Amniotic epithelial cell (primary cell): Measurements from ENCODE around the gene COL27A1.
"Not testable (repeated sequence)": the region's sequence is repeated elsewhere in the genome, so short reads cannot be mapped to it uniquely, and the experiment has no call there.

Experiments used
- DNase-seq: peaks from one replicate; pipeline ENCODE4 v3.0.0-alpha.2; 2010; ENCODE audit warnings: low read depth

Gene COL27A1

GRCh38 chr9:114123031-114123977, 32.0 kb upstream of the COL27A1 start:
- DNase-seq = no peak

- no peak for DNase-seq
Measured at GRCh38 chr9:114124138-114124537, 31.2 kb upstream of the COL27A1 start.

DNA sequence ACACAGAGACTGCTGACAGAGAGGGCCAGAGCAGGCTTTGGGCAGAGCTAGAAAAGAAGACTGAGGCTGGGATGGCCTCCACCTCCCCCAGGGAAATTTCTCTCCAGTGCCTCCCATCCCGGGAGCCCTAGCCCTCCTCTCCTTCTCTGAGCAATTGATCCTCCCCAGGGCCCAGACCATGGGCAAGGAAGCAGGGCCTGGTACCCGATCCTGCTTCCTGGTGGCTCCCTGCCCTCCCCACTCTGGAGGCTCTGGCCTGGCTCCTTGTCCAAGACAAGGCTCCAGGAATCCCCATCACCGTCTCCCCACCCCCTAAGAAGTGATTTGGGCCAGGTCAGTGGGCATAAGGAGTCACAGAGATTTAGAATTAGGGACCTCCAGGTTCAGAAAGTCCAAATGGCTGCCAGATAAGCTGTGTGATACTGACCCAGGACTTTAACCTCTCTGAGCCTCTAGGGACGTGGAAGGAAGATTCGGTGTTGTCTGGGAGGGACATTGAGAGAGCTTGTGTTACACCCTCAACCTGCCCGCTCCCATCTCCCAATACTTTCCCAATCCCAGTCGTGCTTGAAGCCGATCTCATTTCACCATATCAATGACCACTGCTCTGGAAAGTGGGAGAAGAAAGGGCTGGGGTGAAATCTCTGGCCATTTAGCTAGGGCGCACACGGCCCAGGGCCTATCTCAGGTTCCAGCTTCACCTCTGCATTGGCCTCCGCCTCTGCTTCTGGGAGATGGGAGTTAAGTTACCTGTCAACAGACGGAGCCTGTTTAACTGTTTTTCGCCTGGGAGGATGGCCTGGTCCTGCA, 30.5 kb upstream of the COL27A1 start:
- no peak for DNase-seq

GRCh38 chr9:114125476-114126013, 29.8 kb upstream of the COL27A1 start:
- no peak for DNase-seq

DNA sequence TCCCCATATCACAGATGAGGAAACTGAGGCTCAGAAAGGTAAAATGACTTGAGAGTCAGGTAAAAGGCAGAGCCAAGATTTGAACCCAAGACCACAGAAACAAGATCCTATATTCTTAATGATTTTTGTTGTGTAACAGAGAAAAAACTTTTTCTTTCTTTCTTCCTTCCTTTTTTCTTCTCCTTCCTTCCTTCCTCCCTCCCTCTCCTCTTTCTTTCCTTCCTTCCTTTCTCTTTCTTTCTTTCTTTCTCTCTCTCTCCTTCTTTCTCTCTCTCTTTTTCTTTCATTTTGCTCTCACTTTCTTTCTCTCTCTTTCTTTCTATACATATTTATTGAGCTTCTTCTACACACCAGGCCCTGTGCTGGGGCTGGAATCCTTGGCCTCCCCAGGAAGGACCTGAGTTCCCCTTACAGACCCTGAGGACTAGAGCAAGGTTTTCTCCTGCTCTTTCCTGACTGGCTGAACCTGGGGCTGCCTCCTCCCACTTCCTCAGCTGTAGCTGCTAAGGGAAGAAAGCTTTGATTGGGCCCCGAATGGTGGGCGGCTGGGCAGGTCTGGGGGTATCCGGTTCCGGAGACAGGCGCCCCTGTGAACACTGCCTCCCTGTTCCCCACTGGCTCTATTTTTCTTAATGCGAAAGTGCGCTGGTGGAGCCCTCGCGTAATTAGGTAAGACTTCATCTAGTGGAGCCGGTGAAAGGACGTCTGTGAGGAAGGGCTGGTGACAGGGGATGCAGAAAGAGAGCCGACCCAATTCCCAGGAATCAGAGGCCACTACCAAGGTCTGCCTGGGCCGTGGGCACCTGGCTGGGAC, 28.9 kb upstream of the COL27A1 start:
- DNase-seq = no peak

- DNase-seq = not testable (repeated sequence)
Measured at GRCh38 chr9:114128759-114129158, 26.6 kb upstream of the COL27A1 start.

DNA sequence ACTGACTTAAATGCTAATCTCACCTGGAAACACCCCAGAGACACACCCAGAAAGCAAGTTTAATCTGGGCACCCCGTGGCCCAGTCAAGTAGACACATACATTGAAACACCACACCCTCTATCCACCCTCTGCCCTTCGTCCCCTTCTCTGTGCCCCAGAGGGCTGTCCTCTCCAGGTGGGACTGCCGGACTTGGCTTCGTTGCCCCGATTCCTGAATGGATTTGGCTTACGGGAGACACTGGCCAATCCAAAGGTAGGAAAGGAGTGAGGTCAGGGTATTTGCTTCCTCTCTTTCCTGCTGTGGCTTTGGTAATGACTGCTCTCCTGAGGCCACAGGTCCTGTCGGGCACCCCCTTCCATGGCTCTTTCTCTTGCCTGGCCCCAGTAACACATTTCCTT, 25.2 kb upstream of the COL27A1 start:
- no peak for DNase-seq

- DNase-seq = no peak
Measured at GRCh38 chr9:114130624-114131277, 24.6 kb upstream of the COL27A1 start.

GRCh38 chr9:114131808-114132549, 23.4 kb upstream of the COL27A1 start:
- DNase-seq = no peak

DNA sequence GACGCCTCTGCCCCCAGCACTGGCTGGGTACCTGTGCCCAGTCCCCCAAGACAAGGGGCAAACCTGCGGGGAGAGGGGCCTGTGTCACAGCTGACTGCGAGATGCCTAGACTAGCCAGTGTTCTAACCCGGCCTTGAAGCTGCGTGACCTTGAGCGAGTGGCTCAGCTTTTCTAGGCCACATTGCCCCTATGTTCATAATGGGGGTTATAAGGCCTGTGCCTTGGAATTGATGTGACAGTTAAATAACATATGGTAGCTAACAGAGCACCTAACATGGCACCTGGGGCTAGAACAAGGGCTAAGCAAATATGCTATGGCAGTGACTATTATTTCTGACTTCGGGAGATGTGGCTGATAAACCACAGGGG, 22.8 kb upstream of the COL27A1 start:
- no peak for DNase-seq

- no peak for DNase-seq
Measured at GRCh38 chr9:114134827-114135396, 20.4 kb upstream of the COL27A1 start.

DNA sequence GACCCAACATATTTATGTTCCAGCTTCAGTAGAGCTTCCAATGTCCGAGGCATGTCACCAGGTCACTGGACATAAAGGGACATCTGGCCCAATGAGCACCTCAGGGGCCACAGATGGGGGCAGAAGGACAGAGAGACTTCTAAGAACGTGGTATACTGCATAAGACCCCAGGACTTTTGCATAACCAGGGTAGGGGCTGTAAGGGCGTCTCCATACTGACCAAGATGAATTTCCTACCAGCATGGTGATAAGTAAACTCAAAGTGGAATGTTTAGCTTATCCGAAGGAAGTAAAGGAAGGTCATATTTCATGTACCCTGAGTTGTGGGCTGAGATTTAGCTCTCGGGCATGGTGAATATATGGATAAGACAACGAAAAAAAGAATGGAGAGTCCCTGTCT, 17.5 kb upstream of the COL27A1 start:
- DNase-seq = no peak

GRCh38 chr9:114138552-114138971, 16.8 kb upstream of the COL27A1 start:
- DNase-seq = peak; percentile 86

DNA sequence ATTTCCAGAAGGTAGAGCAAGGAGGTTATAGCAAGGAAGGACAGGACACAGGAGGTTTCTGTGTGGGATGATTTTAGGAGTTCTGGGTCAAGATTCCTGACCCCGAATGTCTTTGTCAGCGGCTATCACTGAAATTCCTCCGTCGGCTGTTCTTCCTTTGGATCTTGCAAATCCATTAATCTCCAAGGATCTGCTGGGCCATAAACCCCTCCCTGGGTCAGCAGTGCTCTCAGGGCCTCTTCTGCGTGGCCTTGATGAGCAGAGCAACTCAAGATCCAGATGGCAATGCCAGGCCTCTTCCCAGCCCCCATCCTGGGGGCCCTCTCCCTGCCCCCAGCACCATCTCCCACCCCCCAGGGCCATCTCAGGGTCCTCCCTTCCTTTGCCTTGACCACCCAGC, 16.3 kb upstream of the COL27A1 start:
- DNase-seq = peak; percentile 26

GRCh38 chr9:114140401-114140800, 14.9 kb upstream of the COL27A1 start:
- no peak for DNase-seq

DNA sequence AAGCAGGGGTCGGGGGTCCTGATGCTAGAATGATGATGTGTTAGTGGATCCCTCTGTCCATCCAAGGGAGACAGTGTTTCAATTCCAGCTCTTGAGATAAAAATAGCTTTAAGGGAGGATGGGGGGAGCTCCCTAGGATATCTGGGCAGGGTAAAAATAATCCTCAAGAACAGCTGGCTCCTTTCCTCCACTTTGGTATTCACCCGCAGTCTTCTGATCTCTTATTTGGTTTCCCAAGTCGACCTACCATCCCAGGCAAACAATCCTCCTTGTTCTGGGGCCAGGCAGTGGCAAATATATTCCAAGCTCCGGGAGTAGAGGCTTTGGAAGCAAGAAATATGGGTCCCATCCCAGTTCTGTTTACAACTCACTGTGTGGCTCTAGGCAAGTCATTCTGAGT, 14.5 kb upstream of the COL27A1 start:
- DNase-seq = no peak

DNA sequence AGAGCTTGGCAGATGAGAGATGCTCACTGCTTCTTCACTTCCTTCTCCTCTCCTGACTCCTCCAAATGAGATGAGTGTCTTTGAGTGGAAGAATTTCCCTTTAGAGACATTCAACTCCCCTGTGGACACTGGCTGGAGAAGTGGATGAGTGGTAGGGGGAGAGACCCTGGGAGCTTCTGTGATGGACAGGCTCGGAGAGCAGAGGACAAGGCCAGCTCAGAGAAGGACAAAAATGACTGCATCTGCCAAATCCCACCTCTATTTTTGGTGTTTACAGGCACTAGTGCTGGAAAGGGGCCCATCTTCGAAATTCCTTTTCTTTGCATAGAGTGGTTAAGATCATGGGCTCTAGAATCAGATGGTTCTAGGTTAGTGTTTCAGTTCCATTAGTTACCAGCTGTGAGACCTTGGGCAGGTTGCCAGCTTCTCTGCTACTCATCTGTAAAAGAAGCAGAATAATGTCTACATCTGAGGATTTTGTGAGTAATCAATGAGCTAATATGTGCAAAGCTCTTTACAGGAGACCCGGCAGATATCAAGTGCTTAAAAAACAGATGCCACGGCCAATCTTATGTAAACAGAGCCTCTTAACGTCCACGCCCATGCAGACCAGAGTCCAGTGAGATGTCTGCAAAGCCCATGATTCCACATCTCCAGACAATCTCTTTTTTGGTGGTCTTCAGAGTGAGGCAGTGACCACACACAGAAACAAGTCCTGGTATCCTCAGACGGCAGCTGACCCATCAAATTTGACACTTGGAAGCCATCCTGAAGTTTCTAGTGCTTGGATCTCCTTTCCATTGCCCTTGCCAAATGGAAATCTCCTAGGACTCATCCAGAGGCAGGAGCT, 13.6 kb upstream of the COL27A1 start:
- DNase-seq = peak; percentile 38

DNA sequence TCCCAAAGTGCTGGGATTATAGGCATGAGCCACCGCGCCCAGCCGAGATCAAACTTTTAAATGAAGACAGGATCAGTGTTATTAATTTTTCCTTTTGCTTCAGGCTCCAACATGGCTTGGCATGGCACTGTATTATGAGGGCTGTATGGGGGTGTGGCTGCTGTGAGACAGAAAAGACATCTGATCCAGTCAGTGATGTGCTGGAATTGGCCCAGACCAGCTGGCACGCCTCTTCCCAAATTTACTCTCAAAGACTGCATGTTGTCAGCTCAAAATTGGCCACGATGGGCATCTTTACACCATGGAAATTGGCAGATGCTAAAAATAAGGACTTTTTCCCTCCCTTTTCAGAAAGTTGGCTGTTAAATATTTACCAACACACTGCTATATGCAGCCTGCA, 12.1 kb upstream of the COL27A1 start:
- no peak for DNase-seq

- DNase-seq = no peak
Measured at GRCh38 chr9:114146735-114147134, 8.6 kb upstream of the COL27A1 start.
